T-helper 2 cell (primary cell): Measurements from ENCODE around the gene TGFBR3.

Source experiments
- DNase-seq, 5 experiments: peaks; one replicate each; pipeline versions ENCODE4 v3.0.0 to v3.0.0-alpha.2; 2012 to 2022

The TGFBR3 gene

DNA sequence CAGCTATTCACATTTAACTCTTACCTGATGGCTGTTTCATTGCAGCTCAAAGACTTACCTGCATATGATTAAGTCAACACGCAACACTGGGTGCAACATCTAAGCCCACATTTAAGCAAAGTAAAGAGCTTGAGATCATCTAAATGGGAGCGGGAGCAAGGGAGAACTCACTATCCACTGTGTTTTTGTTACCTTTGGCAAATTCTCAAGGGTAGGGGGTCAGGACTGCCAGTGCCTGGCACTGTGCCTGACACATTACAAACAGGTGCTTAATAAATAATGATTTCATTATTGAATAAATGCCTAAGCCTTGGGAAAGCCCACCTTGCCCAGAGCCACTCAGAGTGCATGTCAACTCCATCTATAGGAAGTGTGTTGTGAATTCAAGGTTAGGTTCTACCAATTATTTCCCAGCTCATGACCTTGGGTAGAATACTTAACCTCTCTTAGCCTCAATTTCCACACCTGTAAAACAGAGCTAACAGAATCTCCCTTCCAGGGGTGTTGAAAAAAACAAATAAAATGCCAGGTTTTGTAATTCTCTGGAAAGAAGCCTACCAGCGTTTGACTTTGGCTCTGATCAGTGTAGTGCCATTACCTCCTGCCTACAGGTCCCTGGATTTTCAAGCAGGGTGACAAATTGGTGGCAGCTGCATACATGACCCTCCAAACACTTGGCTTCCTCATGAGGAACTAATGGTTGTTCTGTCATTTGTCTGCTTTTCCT, 109.7 kb downstream of the TGFBR3 start:
- no peak for DNase-seq

DNA sequence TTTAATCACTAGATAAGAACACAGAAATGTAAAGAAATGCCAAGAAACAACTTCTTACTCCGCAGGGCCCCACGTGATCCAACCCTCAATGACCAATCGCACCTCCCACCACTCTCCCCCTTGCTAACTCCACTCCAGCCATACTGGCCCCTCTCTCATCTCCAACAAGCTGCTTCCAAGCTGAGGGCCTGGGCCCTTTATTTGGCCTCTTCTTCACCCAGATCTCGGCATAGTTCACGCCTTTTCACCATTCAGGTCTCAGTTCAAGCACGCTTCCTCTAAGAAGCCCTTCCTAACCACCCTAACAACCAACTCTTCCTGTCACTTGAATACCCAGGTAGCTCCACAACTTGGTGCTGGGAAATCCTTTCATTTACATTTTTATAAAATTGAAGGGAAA, 110.7 kb downstream of the TGFBR3 start:
- DNase-seq: no peak

DNA sequence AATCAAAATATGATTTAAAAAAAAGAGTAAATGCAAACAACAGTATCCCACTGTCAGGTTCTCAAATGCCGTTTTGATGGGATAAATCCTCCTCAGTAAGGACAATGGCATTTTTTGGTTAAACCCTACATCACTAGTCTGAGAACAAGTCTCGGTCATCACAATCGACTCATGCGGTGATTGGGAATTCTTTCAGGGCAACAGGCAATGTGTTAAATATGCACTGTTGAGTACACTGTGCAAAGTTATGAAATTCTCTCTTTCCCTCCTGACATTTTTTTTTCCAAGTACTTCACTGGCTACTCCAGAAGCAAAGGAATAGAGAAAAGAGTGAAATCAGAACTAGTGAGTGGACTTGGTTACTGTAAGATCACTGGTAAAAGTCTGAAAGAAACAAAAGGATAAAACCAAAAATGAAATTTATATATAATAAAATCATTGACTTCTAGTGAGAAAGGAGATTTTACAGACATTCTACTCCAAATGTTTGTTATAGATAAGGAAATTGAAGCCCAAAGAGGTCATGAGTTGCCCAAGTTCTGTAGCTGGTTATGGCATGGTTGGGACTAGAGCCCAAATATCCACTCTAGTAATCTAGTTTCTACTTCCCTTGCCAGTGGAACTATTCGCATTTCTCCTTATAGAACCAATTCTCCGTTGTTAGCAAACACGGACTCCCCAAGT, 111.3 kb downstream of the TGFBR3 start:
- no peak for DNase-seq

DNA sequence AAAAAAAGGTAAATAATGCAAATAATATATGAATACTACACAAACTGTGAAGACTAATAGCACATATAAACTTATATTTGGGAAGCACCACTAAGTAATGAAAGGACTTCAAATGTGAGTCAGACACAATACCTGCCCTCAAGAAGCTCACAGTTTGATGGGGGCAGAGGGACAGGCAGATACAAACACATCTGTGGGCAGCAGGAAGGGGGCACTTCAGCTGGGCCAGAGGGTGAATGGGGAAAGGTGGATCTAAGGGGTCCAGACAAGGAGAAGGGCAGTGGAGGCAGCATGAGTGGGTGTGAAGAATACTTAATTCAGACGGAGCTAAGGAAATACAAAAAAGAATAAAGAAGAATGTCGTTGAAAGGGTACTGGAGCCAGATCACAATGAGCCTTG, 114.2 kb downstream of the TGFBR3 start:
- DNase-seq: no peak

DNA sequence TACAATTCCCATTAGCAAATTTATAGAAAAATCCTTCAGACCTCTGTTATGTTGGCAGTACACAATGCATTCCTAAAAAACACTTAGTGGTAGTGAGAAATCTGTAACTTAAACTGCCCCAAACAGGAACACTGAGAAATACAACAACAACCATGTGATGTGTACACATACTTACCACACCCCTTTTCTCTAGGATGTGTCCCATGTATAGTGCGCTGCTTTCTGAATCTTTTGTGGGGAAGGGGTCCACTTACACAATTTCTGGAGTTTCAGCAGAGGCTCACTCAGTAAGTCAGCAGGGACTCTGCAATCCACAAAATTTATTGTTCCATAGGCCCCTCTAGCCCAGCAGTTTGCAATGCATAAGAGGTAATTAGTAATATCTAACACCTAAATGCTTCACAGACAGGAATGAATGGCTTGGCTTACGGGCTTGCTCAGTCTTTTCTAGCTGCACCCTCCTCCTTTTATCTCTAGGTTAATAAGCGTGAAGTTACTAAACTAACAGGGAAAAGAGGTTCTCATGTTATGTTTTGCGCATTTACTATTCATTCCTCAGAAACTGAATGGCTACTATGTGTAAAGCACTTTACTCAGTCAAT, 115.2 kb downstream of the TGFBR3 start:
- DNase-seq: no peak

DNA sequence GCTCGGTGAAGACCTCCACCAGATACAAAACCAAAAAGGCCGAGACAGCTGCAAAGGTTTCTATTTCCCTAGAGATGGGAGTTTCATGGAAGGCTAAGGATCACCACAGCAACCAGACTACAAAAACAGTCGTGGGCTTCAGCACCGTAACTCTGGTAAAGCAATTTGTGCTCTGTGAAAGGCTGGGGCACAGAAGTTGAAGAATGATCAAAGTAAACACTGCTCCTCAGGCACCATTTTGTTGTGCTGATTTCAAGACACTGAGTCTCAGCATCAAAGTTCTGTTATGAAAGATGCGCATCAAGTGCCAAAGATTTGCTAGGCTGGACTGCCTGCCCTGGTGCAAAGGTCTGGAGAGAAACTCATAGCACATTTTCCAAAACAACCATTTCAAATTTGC, 116.2 kb downstream of the TGFBR3 start:
- no peak for DNase-seq

DNA sequence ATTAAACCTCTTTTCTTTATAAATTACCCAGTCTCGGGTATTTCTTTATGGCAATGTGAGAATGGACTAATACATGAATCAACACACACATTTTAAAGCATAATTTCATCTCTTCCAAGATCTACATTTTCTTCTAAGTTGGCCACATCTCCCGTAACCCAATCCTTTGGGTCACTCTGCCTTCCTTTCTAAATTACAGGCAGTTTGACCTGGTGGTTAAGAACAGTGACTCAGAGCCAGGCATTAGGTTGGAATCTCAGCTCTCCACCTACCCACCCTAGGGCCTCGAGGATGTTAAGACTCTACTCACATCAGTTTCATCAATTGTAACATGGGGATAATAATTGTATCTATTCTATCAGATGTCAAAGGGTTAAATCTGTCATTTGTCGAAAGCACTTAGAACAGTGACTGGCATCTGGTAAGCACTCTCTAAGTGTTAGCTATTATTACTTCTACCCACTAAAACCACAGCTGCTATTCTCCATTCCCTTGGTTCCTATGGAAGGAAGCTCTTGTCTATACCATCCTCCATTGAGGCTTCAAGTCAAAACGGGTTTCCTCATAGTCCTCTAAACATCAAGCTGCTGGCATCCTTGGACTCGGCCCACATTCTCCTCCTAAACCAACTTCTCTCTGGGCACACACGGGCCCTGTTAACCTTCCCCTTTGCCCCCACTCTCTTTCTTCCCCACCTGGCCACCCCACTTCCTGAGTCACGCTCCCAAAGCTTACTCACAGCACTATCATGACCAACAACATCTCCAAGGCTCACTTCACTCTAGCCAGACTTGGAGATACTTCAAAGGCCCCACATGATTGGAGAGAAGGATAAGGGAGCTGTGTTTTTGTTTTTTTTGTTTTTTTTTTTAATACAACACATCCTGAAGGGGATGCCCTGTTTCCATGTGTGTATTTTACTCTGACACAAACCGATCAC, 116.9 kb downstream of the TGFBR3 start:
- DNase-seq: no peak

DNA sequence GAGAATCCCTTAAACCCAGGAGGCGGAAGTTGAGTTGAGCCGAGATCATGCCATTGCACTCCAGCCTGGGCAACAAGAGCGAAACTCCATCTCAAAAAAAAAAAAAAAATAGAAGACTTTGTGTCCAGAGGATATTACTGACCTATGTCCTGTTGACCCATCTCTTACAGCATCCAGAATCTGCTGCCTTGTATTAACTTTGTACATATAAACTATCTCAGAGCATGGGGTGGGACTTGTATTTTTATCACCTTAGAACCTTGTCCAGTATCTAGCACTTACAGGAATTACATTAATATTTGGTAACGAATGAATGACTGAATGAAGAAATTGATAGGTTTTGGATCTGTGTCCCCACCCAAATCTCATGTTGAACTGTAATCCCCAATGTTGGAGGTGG, 117.8 kb downstream of the TGFBR3 start:
- no peak for DNase-seq

DNA sequence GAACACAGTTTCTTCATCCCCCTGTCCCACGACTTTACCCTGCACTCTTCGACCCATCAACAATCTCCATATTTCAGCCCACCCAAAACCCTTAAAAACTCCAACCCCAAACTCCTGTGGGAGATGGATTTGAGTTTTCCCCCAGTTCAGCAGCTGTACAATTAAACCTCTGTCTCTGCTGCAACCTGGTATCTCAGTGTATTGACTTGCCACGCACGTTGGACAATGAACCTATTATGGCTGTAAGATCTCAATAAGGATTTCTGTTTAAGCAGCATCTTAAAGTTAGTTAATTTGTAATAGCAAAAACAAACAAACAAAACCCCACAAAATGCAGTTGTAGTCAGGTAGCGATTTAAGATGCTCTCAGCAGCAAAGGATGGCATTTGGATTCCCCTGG, 119.1 kb downstream of the TGFBR3 start:
- no peak for DNase-seq

DNA sequence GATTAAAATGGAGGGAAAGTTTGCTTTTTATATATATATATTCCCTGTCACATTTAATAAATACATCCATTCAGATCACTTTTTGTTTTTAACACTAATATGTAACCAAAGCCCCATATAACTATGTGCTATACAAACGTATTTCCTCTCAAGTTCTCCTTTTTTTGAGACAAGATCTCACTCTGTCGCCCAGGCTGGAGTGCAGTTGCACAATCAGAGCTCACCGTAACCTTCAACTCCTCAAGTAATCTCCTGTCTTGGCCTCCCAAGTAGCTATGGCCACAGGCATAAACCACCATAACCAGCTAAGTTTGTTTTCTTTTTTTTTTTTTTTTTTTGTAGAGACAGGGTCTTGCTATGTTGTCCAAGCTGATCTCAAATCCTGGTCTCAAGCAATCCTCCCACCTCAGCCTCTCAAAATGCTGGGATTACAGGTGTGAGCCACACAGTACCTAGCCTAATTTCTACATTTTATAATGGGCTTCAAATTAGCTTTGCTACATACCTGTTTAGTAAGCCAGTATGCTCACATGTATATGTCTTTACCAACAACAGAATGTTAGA, 120.0 kb downstream of the TGFBR3 start:
- DNase-seq: no peak

DNA sequence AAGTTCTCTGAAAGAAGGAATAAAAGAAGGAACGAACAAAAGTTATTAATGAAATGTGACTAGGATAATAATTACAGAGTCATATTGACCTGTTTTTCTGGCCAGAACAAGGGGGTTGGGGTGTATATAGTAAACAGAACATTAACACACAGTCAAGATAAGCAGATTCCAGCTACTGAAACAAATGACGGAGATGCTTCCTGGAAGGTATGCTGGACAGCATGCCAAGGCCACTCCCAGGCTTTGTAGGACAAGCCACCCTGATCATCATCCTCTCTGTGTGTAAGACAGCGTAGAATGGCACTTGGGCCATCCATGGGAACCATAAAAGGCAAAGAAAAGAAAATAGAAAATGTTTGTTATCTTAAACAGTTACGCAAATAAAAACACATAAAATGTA, 120.7 kb downstream of the TGFBR3 start:
- DNase-seq: no peak

DNA sequence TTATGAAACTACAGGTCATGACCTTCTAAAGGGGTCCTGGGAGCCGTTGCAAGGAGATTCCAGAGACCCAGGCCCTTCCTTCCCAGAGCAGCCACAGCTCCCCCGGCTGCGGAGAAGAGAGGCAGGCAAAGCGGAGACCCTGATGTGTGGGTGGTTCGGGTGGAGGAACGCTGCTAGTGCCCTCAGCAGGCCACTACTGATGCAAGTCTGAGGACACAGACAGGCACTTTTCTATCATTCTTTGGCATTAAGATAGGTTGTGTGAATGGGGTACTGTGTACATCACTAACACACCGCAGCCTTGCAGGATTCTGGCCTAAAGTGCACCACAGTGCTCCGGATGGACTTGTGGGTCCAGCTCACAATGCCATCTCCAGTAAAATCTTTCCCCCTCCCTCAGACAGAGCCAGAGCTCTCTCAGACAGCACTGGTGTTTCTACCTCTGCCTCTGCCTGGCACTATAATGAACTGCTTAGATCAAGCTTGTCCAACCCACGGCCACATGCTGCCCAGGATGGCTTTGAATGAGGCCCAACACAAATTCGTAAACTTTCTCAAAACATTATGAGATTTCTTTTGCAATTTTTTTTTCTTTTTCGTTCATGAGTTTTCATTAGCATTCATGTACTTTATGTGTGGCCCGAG, 121.4 kb downstream of the TGFBR3 start:
- DNase-seq: no peak

DNA sequence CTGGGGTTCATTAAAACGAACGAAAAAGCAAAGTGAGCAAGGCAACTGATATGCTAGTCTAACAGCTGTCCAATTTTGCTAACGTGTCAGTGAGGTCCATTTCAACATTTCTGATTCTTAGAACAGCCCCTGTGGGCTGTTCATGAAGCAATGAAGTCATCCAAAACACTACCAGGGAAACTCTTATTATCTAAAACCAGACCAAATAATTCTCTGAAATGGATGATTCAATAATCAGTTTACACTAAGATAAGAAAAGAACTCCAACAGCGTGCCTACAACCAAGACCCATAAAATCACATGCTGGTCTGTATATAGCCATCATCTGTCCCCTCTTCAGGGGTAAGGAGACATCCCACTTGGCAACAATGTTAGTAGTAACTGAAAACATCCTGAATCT, 122.7 kb downstream of the TGFBR3 start:
- DNase-seq: no peak

DNA sequence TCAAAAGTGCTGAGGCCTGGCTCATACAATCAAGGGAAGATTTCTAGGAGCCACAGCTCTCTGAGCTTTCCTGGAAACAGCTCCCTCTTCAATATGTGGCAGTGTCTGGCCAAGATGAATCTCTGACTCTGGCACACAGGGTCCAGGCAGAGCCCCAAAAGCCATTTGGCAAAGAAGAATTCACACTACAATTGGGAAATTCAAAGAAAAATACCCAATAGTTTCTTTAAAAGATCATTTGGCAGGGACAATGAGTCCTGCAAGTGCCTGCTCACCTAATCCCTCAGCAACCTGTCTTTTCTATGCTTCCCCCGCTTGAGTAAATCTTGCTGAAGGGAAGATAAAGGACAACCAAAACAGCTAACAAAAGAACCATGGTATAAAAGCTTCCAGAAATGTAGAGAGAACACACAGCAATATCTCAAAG, 124.6 kb downstream of the TGFBR3 start:
- DNase-seq: no peak

DNA sequence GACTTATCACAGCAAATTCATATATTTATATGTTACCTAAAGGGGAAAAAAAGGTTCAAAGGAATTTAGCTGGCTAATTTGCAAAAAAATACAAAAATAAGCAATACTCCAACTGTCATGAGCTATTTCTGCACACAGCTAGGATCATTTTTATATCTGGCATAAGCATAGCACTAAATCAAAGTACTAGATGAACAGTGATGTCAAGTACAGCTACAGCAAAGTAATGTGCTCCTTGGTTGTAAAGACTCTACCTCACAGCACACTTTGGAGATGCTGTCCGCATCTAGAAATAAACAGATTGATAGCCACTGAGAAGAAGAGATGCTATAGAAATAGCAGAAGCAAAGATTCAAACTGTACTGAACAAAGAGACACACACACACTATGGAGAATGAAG, 125.4 kb downstream of the TGFBR3 start:
- DNase-seq: no peak

DNA sequence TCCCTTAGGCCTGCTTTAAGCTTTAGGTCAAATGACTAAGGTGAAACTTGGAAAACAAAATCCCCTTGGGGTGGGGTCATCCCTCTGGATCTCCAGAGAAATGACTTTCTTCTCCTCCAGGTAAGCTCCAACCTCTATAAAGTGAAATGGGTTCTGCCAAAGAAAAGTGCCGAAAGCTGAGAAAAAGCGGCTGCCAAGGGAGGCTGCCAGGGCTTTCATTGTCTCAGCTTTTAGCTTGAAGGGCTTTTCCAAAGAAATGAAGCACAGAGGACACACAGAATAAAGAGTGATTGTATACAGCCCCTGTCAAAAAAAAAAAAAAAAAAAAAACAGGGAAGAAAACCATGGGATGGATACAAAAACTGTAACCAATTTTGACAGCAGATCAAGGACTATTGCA, 126.9 kb downstream of the TGFBR3 start:
- no peak for DNase-seq

DNA sequence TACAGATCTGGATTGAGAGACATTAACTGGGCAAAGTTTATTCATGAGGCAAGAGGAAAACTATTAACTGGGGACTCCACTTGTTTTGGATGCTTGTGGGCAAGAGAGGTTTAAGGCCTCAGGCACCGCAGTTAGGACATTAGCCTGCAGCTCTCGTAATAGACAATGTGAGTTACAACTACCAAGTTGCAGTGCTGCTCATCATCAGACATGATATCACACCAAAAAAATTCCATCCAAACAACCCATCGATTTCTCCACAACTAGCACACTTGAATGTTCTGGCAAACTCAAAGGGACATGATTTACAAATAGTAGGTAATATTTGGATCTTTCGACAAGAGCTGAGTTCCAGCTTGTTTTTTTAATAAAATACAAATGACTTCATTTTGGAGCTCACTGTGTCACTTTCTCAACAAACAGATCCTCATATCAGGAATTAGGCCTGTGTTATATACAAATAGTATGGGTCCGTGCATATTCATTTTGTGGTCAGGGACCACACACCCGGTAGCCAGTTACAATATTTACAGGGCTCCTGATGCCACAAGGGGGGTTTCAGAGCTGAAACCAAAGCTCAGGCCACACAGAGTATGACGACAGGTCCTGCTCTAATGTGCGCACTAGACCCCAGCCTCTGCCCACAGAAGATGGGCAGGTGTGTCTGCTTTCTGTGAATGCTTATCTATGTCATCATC, 128.0 kb downstream of the TGFBR3 start:
- no peak for DNase-seq

DNA sequence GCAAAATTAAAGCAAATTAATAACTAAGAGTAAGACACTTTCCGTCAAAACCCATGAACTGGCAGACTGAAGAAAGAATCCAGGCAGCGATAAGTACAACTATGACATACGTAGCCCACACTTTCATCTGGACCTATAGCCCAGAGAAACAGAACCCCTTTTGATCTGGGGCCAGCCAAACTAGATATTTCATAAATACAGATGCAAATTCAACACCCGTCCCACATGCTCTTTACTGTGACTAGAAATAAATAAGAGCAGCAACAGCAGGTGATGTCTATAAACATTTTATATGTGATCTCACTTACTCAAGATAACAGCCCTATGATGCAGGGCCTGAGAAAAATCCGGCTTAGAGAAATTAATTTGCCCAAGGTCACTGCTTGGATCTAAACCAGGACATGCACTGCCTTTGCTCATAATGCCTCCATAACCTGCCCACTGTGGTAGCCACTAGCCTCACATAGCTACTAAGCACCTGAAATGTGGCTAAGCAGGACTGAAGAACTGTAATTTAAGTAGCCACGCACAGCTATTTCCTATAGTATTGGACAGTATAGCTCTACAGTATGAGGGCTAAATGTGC, 130.2 kb downstream of the TGFBR3 start:
- DNase-seq: no peak

DNA sequence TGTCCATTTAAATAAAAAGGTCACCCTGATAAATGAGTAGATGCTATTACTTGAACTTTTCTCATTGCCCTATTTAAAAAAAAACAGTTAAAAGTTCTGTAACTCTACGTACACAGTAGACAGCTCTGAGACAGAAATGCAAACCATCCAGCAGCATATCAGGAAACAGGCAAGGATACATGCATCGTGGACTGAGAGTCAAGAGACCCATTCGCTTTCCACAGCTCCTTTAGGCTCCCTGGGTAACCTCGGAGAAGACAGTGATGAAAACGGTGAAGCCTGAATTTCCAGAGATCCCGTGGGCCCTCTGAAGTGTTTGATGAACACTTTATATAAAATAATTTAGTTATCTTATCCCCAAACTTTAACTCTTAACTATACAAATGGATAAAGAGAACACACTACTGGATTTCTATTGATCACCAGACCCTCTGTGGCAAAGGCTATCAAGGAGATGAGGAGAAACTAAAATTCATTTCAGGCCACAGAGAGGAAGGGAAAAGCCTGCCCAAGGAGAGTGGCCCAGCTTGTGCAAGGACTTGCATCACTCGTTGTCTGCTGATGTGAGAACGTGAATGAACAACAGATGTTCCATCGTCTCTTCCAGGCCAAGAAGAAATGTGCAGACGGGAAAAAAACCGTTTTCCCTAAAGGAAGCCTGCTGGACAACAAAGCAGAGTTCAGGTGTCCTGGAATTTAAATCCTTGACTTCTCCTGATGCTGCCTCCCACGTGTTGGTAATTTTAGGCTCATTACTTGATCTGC, 131.0 kb downstream of the TGFBR3 start:
- no peak for DNase-seq

DNA sequence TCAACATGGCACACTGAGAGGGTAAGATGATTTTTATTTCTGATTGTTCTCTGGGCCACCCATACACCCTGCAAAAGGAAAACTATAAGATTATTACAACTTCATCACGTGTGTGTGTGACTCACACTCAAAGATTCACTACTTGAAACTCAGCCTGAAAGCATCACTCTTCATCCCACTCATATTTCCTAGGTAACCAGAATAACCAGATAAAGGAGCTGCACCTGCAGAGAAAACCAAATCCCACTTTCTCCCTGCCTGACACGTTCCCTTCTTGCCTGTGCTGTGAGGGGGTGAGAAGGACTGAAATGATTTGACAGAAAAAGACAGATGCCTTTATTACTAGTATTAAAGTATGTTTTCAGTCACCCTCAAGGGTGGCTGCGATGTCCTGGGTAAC, 131.6 kb downstream of the TGFBR3 start:
- peak in 2 of 5 experiments; percentile 28 to 66 for DNase-seq
